ENCODE results near the gene KLHL22. TPM values are rescaled to one million over a fixed set of nuclear protein-coding genes. Genes with fewer than 3 reads are reported as not detected.

Gene KLHL22
- total and polyA plus RNA-seq, 2 of the 4 experiments (the other 2 are of a cell fraction): 27.1 to 30.1 TPM

DNA sequence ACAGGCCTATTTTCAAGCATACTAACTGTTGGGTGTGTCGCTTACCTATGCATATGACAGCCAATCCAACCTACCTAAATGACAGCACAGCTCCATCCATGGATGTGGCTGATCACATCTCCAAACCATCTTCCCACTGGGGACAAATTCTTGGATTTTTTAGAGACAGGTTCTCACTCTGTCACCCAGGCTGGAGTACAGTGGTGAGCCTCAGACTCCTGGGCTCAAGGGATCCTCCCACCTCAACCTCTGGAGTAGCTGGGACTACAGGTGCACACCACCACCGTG is 76.0 kb downstream of the KLHL22 start (continued):
- TF ChIP-seq RCOR1 (IDR thresholded peaks at IDR 0.05; ENCODE audit: insufficient replicate concordance, low read length) (no peak), RFX5 (IDR thresholded peaks at IDR 0.05; ENCODE audit: low read depth, low read length) (no peak), FOS (IDR thresholded peaks at IDR 0.05; ENCODE audit: low read depth, low read length) (no peak), MAZ (IDR thresholded peaks at IDR 0.05; ENCODE audit: borderline replicate concordance, low read depth, low read length) (no peak), RAD21 (IDR thresholded peaks at IDR 0.05; ENCODE audit: low read length) (no peak)

DNA sequence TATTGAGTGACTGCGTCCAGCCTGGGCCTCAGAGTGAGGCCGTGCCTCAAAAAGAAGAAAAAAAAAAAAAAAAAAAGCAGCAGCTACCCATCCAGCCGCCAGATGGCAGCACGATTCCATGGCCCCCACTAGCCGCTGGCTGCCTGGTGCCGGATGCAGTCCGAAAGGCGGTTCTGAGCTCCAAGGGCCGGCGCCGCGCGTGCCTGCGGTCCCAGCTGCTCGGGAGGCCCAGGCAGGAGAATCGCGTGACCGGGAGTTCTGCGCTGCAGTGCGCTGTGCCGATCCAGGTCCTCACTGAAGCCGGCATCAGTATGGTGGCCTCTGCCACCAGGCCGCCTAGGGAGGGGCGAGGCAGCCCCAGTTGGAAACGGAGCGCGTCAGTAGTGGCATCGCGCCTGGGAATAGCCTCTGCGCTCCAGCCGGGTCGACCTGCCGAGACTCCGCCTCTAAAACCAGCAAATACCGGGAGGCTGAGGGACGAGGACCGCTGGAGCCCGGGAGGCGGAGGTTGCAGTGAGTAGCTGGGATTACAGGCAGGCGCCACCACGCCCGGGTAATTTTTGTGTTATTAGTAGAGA is 77.3 kb downstream of the KLHL22 start:
- POLR2A ChIA-PET (ENCODE audit: unreplicated experiment): interaction anchor here (0.9 kb wide), 1 partner anchor 76 kb away, joined by 5 read pairs; no protein-coding TSS in a partner anchor
- in situ Hi-C loops (cut with MboI; ENCODE audit: low sequenced_read_pairs): loop anchor here (10.0 kb wide), 1 partner anchor 47 kb away; no protein-coding TSS in a partner anchor
- peak; percentile 96 for TF ChIP-seq SMC3 (IDR thresholded peaks at IDR 0.05; ENCODE audit: low read depth, low read length)
- 0 out of 2 replicates have a peak, but pooled peaks have one; percentile 53 for TF ChIP-seq CHD1 (IDR thresholded peaks at IDR 0.05; ENCODE audit: low read depth, low read length)
- TF ChIP-seq, protein P1, sequence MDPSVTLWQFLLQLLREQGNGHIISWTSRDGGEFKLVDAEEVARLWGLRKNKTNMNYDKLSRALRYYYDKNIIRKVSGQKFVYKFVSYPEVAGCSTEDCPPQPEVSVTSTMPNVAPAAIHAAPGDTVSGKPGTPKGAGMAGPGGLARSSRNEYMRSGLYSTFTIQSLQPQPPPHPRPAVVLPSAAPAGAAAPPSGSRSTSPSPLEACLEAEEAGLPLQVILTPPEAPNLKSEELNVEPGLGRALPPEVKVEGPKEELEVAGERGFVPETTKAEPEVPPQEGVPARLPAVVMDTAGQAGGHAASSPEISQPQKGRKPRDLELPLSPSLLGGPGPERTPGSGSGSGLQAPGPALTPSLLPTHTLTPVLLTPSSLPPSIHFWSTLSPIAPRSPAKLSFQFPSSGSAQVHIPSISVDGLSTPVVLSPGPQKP (IDR thresholded peaks at IDR 0.05; ENCODE audit: borderline replicate concordance, low read depth, low read length): no peak
- TF ChIP-seq FOS (IDR thresholded peaks at IDR 0.05; ENCODE audit: low read depth, low read length): no peak
- peak; percentile 21 for TF ChIP-seq RCOR1 (IDR thresholded peaks at IDR 0.05; ENCODE audit: insufficient replicate concordance, low read length)
- peak; percentile 84 for TF ChIP-seq MXI1 (IDR thresholded peaks at IDR 0.05; ENCODE audit: borderline replicate concordance, low read depth, low read length)
- 0 out of 2 replicates have a peak, but pooled peaks have one; percentile 51 for TF ChIP-seq POLR2A (IDR thresholded peaks at IDR 0.05; ENCODE audit: low read depth, low read length)
- TF ChIP-seq, protein P2, sequence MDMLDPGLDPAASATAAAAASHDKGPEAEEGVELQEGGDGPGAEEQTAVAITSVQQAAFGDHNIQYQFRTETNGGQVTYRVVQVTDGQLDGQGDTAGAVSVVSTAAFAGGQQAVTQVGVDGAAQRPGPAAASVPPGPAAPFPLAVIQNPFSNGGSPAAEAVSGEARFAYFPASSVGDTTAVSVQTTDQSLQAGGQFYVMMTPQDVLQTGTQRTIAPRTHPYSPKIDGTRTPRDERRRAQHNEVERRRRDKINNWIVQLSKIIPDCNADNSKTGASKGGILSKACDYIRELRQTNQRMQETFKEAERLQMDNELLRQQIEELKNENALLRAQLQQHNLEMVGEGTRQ (IDR thresholded peaks at IDR 0.05; ENCODE audit: low read depth, low read length): no peak
- no peak for TF ChIP-seq MAZ (IDR thresholded peaks at IDR 0.05; ENCODE audit: borderline replicate concordance, low read depth, low read length)
- no peak for TF ChIP-seq CEBPB (IDR thresholded peaks at IDR 0.05; ENCODE audit: low read depth, low read length)
- TF ChIP-seq RAD21 (IDR thresholded peaks at IDR 0.05; ENCODE audit: low read length): peak; percentile 94
- TF ChIP-seq RFX5 (IDR thresholded peaks at IDR 0.05; ENCODE audit: low read depth, low read length): no peak
- no peak for TF ChIP-seq MAFK (IDR thresholded peaks at IDR 0.05; ENCODE audit: low read depth, low read length)

More for the DNA sequence above, 77.3 kb downstream of the KLHL22 start:
- Histone ChIP-seq H3K4me3 (ENCODE audit: insufficient read depth, low read depth, low read length) (peak overlapping the region; percentile 31; the same call in 1 of the 2 replicates), H2BK5ac (ENCODE audit: low read depth, low read length, poor library complexity, severe bottlenecking) (peak overlapping the region; percentile 14), H2BK15ac (ENCODE audit: low read depth, low read length) (no peak overlapping the region), H3K14ac (replicated peaks; ENCODE audit: low read depth, low read length) (peak overlapping the region; percentile 13; the same call in 1 of the 2 replicates), H3K36me3 (ENCODE audit: control insufficient read depth, insufficient read depth, low read length) (no peaks in the 10 kb centered on the region), H3K79me1 (ENCODE audit: low read depth in 1 of 2, low read length in 2 of 2) (no peaks in the 10 kb centered on the region), H4K91ac (ENCODE audit: insufficient read depth, low read depth, low read length) (no peak overlapping the region), H3K9ac (ENCODE audit: low read depth, low read length) (peak overlapping the region; percentile 25; the same call in 1 of the 2 replicates), H3K4me1 (ENCODE audit: control insufficient read depth, insufficient read depth, low read length) (peaks cover 11% of the 10 kb centered on the region; the same call in 1 of the 2 replicates), H3K9me3 (ENCODE audit: control insufficient read depth, insufficient read depth, low read length) (no peaks in the 10 kb centered on the region), H4K20me1 (ENCODE audit: insufficient read depth, low read length) (peaks cover 7% of the 10 kb centered on the region), H2BK20ac (ENCODE audit: low read depth, low read length) (0 out of 2 replicates have a peak overlapping the region, but pooled peaks have one; percentile 5), H3K27me3 (ENCODE audit: control insufficient read depth, insufficient read depth, low read length) (no peaks in the 10 kb centered on the region), H3K23ac (ENCODE audit: low read depth, low read length) (0 out of 2 replicates have a peak overlapping the region, but pooled peaks have one; percentile 17), H4K8ac (ENCODE audit: low read depth in 2 of 2, low read length in 2 of 2) (peak overlapping the region in 1 of 2 experiments; percentile 55; a peak in 1 of 4 replicates), H3K18ac (ENCODE audit: low read depth, low read length) (no peak overlapping the region), H3K27ac (ENCODE audit: insufficient read depth, low read length) (peak overlapping the region; percentile 22; the same call in 1 of the 2 replicates), H2AK5ac (ENCODE audit: low read depth, low read length) (no peak overlapping the region), H2AFZ (replicated peaks; ENCODE audit: low read length, poor library complexity) (peak overlapping the region; percentile 97), H3K56ac (ENCODE audit: extremely low read depth, insufficient read depth, low read length) (no peak overlapping the region), H4K5ac (ENCODE audit: low read depth, low read length) (no peak overlapping the region), H3K4ac (ENCODE audit: low read depth, low read length) (peak overlapping the region; percentile 63), H2BK120ac (ENCODE audit: low read depth, low read length) (peak overlapping the region; percentile 49; the same call in 1 of the 2 replicates), H3K4me2 (ENCODE audit: low read depth, low read length) (peak overlapping the region; percentile 68), H2AK9ac (replicated peaks; ENCODE audit: low read depth, low read length, poor library complexity) (peak overlapping the region; percentile 83), H3K9me1 (ENCODE audit: insufficient read depth, low read length) (no peaks in the 10 kb centered on the region; the same call in 1 of the 2 replicates)
- dilution Hi-C loops (cut with HindIII; ENCODE audit: low sequenced_read_pairs, unreplicated experiment) (no loop called here), intact Hi-C loops (cut with micrococcal nuclease) (loop anchor here (1.0 kb wide), 3 partner anchors 38 to 150 kb away; no protein-coding TSS in a partner anchor)
- DNase-seq (peak; percentile 80), ATAC-seq (ENCODE audit: low read depth) (peak; percentile 80)
- no TSS peak for BruUV-seq (replicated peaks)
- CTCF ChIA-PET: interaction anchor here (0.6 to 2.0 kb wide), 7 partner anchors 14 to 416 kb away, joined by 4 to 12 read pairs (median 5); no protein-coding TSS in a partner anchor
- 5% methylated on average over 7 of the region's 42 CpGs; no CpG with 5 or more reads in 1 of the 2 experiments for WGBS, 2 experiments (ENCODE audit: extremely low coverage in 2 of 2, insufficient read length in 1 of 2)

All from IMR-90 (cell line).